ENCODE results near the gene CYB5D1.
A peak's percentile ranks its signal among the peaks of the same experiment; 100 is the strongest.

Gene CYB5D1

GRCh38 chr17:7822126-7822525 lies 35.7 kb upstream of the CYB5D1 start:
- no peak overlapping the region for H3K4me3 ChIP-seq
- H3K9me3 ChIP-seq = no peaks in the 10 kb centered on the region
- H3K4me1 ChIP-seq = peaks cover 0 to 6% (median 2%) of the 10 kb centered on the region in 4 donors
- no peak for DNase-seq
- H3K27me3 ChIP-seq = peaks cover 0 to 40% of the 10 kb centered on the region in 2 donors
- intact Hi-C loops (cut with DNase I; ENCODE audit: low total_unique reads) = loop anchor here (2.0 kb wide), 1 partner anchor 29 kb away; no protein-coding TSS in a partner anchor
- no peak for TF ChIP-seq CTCF (IDR thresholded peaks at IDR 0.05)
- no peaks in the 10 kb centered on the region for H3K36me3 ChIP-seq
- H3K27ac ChIP-seq = no peak overlapping the region

GRCh38 chr17:7823581-7824001 lies 34.2 kb upstream of the CYB5D1 start:
- no peak for TF ChIP-seq CTCF (IDR thresholded peaks at IDR 0.05)
- H3K9me3 ChIP-seq = no peaks in the 10 kb centered on the region
- no peak for DNase-seq
- H3K4me3 ChIP-seq = no peak overlapping the region
- H3K27ac ChIP-seq = no peak overlapping the region
- no peaks in the 10 kb centered on the region for H3K36me3 ChIP-seq
- intact Hi-C loops (cut with DNase I; ENCODE audit: low total_unique reads) = loop anchor here (2.0 kb wide), 1 partner anchor 27 kb away; no protein-coding TSS in a partner anchor
- H3K27me3 ChIP-seq = peaks cover 0 to 37% of the 10 kb centered on the region in 2 donors
- peaks cover 0 to 6% (median 2%) of the 10 kb centered on the region in 4 donors for H3K4me1 ChIP-seq

- no peak overlapping the region for H3K4me3 ChIP-seq
- H3K4me1 ChIP-seq = peaks cover 0 to 6% (median 2%) of the 10 kb centered on the region in 4 donors
- TF ChIP-seq CTCF (IDR thresholded peaks at IDR 0.05) = no peak
- intact Hi-C loops (cut with DNase I; ENCODE audit: low total_unique reads) = no loop called here
- H3K27ac ChIP-seq = no peak overlapping the region
- no peaks in the 10 kb centered on the region for H3K36me3 ChIP-seq
- DNase-seq = no peak
- no peaks in the 10 kb centered on the region for H3K9me3 ChIP-seq
- H3K27me3 ChIP-seq = peaks cover 0 to 39% of the 10 kb centered on the region in 2 donors
These were observed 33.5 kb upstream of the CYB5D1 start for GRCh38 chr17:7824021-7824924.

GRCh38 chr17:7825206-7825990 lies 32.4 kb upstream of the CYB5D1 start:
- intact Hi-C loops (cut with DNase I; ENCODE audit: low total_unique reads) = no loop called here
- TF ChIP-seq CTCF (IDR thresholded peaks at IDR 0.05) = no peak
- Histone ChIP-seq H3K9me3 (no peaks in the 10 kb centered on the region), H3K27me3 (peaks cover 0 to 41% of the 10 kb centered on the region in 2 donors), H3K27ac (no peak overlapping the region), H3K36me3 (no peaks in the 10 kb centered on the region), H3K4me3 (no peak overlapping the region), H3K4me1 (peaks cover 0 to 6% (median 2%) of the 10 kb centered on the region in 4 donors)
- no peak for DNase-seq

- no peak overlapping the region for H3K4me3 ChIP-seq
- peaks cover 0 to 43% of the 10 kb centered on the region in 2 donors for H3K27me3 ChIP-seq
- H3K27ac ChIP-seq = no peak overlapping the region
- H3K9me3 ChIP-seq = no peaks in the 10 kb centered on the region
- intact Hi-C loops (cut with DNase I; ENCODE audit: low total_unique reads) = no loop called here
- H3K4me1 ChIP-seq = peaks cover 0 to 10% (median 5%) of the 10 kb centered on the region in 4 donors
- peak in 1 of 2 donors; percentile 58 for DNase-seq
- no peak for TF ChIP-seq CTCF (IDR thresholded peaks at IDR 0.05)
- no peaks in the 10 kb centered on the region for H3K36me3 ChIP-seq
These were observed 27.2 kb upstream of the CYB5D1 start for GRCh38 chr17:7830616-7831015.

Measured in tibial artery (tissue), 4 donors.